Measurements from ENCODE around the gene DNASE1L3.

DNA sequence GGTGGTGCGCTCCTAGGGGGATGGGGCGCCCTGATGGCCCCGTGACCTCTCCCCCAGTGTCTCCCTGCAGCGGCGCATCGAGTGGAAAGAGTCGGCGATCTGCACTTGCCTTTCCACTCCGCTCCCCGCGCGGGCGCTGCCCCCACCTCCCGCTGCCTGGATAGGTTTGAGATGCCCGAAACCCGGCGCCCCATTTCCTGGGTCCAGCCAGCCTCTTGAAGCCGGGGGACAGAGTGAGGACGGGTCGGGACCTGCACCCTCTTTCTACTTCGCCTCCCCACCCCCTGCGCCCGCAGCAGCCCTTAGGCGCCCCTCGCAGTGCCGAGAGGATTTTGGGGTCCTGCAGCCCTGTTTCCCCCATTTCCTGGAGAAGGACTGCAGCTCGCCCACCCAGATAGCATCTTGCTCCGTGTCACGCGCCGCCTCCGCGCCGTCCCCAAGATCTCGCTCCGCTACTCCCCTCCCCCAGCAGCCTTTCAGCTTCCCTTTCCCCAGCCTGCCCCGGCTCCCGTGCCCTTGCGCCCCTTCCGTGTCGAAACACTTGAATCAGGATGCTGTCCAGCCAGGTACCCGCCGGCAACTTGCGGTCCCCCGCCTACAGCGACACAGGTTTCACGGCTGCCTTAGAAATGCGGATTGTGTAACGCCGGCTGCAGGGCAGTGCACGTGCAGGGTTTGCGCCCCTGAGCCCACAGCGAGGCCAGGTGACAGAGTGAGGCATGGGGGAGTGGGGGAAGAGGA is 27.3 kb upstream of the DNASE1L3 start:
- TF ChIP-seq GATA2 (IDR thresholded peaks at IDR 0.05; ENCODE audit: low read depth, low read length) (peak; percentile 86), GATA3 (IDR thresholded peaks at IDR 0.05; ENCODE audit: low read depth, low read length) (no peak)

All from SH-SY5Y (cell line).